RWPE1 (cell line): ENCODE results near the gene USP46.

Source experiments
- CTCF ChIA-PET: fragments of 350-600 bp; sonication (Branson Sonifier 250); formaldehyde crosslinking; extraction: SDS; loops from one replicate; lab custom pipeline; 2021; lab: Yijun Ruan, JAX
- POLR2A ChIA-PET: fragments of 400-600 bp; formaldehyde crosslinking; extraction: SDS; loops from one replicate; lab custom pipeline; 2020; ENCODE audit warnings: antibody characterized with exemption; ENCODE audit not compliant: low non-redundant PET; lab: Yijun Ruan, JAX
- DNase-seq: peaks from one replicate; pipeline ENCODE4 v3.0.0; 2012; ENCODE audit warnings: low spot score
- H3K27ac ChIP-seq: fragments of 450-650 bp; 2 replicates; pipeline ENCODE4 v1.5.1; 2017
- TF ChIP-seq, protein P1 (sequence below): fragments of 450-650 bp; conservative IDR thresholded peaks from 2 replicates; pipeline ENCODE4 v1.5.1; 2017; ENCODE audit warnings: low read depth, mild to moderate bottlenecking

The USP46 gene

DNA sequence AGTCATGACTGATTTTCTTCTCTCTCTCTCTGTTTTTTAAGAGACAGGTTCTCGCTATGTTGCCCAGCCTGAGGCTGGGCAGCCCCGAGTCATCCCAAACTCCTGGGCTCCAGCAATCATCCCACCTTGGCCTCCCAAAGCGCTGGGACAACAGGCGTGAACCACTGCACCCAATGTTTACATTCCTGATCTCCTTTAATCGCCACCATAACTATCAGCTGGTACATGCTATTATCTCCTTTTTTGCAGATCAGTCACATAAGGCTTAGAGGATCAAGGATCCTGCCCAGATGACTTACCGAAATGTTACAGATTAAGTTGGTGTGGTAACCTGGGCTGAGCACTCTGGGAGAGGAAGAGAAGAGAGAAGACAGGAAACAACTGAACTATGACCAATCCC is 1.5 kb upstream of the USP46 start:
- POLR2A ChIA-PET: no interaction called here
- no peak for DNase-seq
- CTCF ChIA-PET: no interaction called here
- H3K27ac ChIP-seq: no peak overlapping the region
- TF ChIP-seq, protein P1, sequence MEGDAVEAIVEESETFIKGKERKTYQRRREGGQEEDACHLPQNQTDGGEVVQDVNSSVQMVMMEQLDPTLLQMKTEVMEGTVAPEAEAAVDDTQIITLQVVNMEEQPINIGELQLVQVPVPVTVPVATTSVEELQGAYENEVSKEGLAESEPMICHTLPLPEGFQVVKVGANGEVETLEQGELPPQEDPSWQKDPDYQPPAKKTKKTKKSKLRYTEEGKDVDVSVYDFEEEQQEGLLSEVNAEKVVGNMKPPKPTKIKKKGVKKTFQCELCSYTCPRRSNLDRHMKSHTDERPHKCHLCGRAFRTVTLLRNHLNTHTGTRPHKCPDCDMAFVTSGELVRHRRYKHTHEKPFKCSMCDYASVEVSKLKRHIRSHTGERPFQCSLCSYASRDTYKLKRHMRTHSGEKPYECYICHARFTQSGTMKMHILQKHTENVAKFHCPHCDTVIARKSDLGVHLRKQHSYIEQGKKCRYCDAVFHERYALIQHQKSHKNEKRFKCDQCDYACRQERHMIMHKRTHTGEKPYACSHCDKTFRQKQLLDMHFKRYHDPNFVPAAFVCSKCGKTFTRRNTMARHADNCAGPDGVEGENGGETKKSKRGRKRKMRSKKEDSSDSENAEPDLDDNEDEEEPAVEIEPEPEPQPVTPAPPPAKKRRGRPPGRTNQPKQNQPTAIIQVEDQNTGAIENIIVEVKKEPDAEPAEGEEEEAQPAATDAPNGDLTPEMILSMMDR: no peak

DNA sequence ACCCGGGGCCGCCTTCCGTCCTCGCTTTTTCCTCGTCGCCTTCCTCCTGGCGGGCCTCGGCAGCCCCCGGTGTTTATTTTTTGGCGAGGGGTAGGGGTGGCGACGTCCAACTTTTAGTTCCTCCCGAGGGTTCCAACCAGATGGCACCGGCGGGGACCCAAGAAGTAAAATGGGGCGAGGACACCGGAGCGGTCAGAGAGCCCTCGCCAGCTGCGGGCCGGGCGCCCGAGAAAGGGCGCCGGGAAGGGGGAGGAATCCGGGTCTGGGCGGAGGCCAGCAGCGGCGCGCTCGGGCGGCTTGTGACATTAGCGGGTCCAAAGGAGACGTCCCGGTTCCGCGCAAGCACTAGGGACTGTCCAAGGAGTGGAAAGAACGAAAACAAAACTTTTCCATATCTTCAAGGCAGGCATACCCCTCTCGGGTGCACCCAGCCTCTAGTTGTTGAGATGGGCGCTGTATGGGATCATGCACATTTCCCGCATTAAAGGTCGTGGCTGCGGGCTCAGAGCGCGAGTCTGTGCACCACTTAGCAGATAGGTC is 691 bp upstream of the USP46 start:
- peak overlapping the region; percentile 81 for H3K27ac ChIP-seq
- no peak for DNase-seq
- CTCF ChIA-PET: interaction anchor here (0.6 kb wide), 1 partner anchor 115 kb away, joined by 3 read pairs; no protein-coding TSS in a partner anchor
- POLR2A ChIA-PET: no interaction called here
- TF ChIP-seq, protein P1: no peak

DNA sequence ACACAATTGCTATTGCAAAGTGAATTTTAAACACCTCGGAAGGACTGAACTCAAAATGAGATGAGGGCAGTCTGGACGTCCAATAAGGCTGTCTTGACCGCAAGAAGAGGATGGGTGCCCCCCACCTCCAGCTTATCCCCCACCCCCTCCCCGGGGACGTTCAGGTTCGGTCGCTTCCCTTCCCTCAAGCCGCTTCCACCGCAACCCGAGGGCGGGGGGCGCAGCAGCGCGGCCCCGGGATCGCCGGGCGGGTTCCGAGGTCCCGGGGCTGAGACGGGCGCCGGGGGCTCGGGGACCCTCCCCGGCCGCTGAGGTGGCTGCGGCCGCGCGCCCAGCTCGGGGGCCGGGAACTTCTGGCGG is 480 bp downstream of the USP46 start:
- CTCF ChIA-PET: interaction anchor here (0.6 to 1.4 kb wide), 3 partner anchors 9 to 48 kb away, joined by 3 to 4 read pairs (median 4); no protein-coding TSS in a partner anchor
- no peak for DNase-seq
- TF ChIP-seq, protein P1: no peak
- H3K27ac ChIP-seq: peak overlapping the region; percentile 81
- POLR2A ChIA-PET: interaction anchor here (0.8 kb wide), 1 partner anchor 60 kb away, joined by 3 read pairs; no protein-coding TSS in a partner anchor

DNA sequence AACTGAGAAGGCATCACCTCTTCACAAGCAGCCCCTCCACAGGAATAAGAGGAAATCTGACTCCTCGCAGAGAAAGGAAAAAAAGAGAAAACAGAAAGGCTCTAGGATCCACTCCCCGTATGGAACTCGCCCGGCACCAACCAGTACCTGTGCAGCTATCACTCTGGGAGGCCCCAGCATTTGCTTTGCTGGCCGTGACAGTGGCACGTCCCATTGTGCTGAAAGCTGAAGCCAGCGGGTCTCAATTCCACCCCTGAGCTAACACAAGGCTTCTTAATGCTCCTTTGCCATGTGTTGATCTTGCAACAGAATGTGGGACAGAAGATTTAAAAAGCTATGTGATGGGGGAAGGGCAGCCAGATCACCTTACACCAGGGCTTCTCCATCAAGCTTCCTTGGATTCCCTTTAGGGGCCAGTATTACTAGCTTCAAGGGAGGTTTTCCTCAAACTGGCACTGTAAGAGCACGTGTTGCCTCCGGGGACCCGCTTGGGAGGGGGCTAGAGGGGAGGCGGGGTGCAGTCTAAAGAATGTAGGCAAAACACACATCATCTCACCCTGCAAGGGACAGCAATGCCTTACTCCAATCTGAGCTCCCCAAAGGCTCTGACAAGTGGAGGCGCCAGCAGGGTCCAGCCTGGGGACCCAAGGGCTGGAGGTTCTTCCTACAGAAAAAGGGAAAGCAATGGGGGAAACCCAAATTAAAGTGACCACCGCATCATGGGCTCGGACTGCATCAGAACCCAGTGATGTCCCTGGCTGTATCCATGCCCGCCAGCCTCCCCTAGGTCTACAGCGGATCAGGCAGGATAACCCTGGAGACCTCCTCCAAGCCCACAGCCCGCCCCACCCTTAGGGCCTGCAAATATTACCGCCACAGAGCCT is 1.2 kb downstream of the USP46 start:
- no peak for DNase-seq
- TF ChIP-seq, protein P1: no peak
- POLR2A ChIA-PET: interaction anchor here (0.8 kb wide), 2 partner anchors 54 to 60 kb away, joined by 3 read pairs; no protein-coding TSS in a partner anchor
- CTCF ChIA-PET: interaction anchor here (0.6 to 1.4 kb wide), 6 partner anchors 9 to 1565 kb away, joined by 3 to 9 read pairs (median 4); no protein-coding TSS in a partner anchor
- peak overlapping the region; percentile 81 for H3K27ac ChIP-seq

DNA sequence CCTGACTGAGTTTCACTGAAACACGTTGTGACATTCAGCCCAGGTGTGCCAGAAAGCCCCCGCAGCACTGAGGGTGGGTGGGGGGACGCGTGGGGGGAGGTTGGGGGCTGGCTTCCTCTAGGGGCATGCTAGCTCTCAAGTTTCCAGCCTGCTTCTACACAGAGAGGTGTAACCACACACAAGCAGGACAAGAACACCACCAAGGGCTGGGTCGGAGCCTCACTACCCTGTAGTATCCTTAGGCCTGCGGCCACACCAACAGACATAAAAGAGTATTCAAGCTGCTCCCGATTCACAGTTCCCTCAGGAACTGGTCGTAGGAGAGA is 1.8 kb downstream of the USP46 start:
- peak overlapping the region; percentile 81 for H3K27ac ChIP-seq
- ChIA-PET POLR2A (no interaction called here), CTCF (interaction anchor here (0.6 to 1.1 kb wide), 3 partner anchors 19 to 1565 kb away, joined by 3 to 9 read pairs (median 4); no protein-coding TSS in a partner anchor)
- no peak for DNase-seq
- TF ChIP-seq, protein P1: no peak

DNA sequence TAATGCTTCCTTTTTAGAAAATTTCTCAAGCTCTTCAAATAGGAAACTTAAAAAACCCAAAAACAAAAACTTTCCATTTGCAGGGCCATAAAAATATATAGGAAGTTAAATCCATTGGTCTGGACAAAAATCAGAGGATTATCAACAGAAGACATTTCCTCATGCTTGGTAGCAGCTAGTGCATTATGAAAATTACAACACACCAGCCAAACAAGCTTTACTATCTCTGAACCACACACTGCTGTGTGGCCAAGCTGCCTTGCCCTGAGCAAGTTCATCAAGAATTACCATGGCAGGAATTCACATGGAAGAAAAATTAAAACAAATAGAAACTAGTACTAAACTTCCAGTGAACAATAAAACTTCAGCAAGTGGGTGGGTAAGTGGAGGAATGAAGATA is 3.6 kb downstream of the USP46 start:
- POLR2A ChIA-PET: no interaction called here
- no peak overlapping the region for H3K27ac ChIP-seq
- no peak for DNase-seq
- CTCF ChIA-PET: no interaction called here
- TF ChIP-seq, protein P1: no peak
